ENCODE results near the gene ST6GALNAC5. TPM values are rescaled to one million over a fixed set of nuclear protein-coding genes. Genes with fewer than 3 reads are reported as not detected.

The ST6GALNAC5 gene
- total RNA-seq, 4 donors from 2014 or later = 5.3 to 8.7 (median 8.2) TPM

DNA sequence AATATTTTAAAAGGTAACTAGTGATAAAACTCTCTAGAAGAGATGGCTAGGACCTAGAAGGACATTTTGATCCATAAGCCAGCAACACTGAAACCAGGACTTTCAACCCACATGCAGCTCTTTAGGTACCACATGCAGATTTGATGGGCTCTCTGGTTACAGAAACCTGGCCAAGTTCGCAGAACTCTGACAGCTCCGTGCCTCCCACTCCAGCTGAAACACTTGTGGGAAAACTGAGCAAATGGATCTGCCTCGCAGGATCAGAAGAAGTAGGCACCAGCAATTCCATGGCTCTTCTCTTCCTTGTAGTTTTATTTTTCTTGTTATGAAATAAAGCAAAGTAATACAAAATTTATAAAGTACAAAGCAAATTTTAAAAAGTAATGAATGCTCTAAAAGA is 58.5 kb downstream of the ST6GALNAC5 start:
- no peak for DNase-seq (ENCODE audit: extremely low spot score)
- Histone ChIP-seq H3K9me3 (peaks cover 0 to 6% (median 0%) of the 10 kb centered on the region in 4 donors), H3K36me3 (no peaks in the 10 kb centered on the region), H3K4me3 (no peak overlapping the region), H3K4me1 (no peaks in the 10 kb centered on the region), H3K27me3 (no peaks in the 10 kb centered on the region), H3K27ac (replicated peaks in 1 of 4) (no peak overlapping the region)
- intact Hi-C loops (cut with DNase I) = no loop called here
- 82% methylated on average over 3 of the region's 3 CpGs for WGBS
- TF ChIP-seq EP300 (IDR thresholded peaks at IDR 0.05) (no peak), POLR2AphosphoS5 (IDR thresholded peaks at IDR 0.05) (no peak), POLR2A (IDR thresholded peaks at IDR 0.05; ENCODE audit: low read depth) (no peak)
- TF ChIP-seq, protein P1, sequence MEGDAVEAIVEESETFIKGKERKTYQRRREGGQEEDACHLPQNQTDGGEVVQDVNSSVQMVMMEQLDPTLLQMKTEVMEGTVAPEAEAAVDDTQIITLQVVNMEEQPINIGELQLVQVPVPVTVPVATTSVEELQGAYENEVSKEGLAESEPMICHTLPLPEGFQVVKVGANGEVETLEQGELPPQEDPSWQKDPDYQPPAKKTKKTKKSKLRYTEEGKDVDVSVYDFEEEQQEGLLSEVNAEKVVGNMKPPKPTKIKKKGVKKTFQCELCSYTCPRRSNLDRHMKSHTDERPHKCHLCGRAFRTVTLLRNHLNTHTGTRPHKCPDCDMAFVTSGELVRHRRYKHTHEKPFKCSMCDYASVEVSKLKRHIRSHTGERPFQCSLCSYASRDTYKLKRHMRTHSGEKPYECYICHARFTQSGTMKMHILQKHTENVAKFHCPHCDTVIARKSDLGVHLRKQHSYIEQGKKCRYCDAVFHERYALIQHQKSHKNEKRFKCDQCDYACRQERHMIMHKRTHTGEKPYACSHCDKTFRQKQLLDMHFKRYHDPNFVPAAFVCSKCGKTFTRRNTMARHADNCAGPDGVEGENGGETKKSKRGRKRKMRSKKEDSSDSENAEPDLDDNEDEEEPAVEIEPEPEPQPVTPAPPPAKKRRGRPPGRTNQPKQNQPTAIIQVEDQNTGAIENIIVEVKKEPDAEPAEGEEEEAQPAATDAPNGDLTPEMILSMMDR (IDR thresholded peaks at IDR 0.05) = no peak

DNA sequence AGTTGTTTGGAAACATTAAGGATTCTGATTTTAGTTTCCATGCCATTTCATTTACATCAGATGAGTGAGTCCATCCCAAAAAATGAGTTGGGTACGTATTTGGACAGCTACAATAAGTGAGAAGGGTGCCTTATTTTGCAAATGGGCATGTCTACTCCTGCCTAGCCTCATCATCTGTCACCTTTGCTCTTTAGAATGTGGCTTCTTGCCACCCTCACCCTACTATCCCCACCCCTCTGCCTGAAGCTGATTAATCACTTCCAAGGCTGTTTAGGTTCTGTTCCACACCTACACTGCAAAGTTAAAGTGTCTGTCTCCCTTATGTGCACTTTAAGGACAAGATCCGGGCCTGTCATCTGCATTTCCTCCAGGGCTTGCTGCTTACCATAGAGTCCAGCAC is 61.2 kb downstream of the ST6GALNAC5 start:
- intact Hi-C loops (cut with DNase I) = no loop called here
- Histone ChIP-seq H3K9me3 (peaks cover 0 to 11% (median 2%) of the 10 kb centered on the region in 4 donors), H3K4me1 (no peaks in the 10 kb centered on the region), H3K27me3 (no peaks in the 10 kb centered on the region), H3K4me3 (no peak overlapping the region), H3K27ac (replicated peaks in 1 of 4) (no peak overlapping the region), H3K36me3 (no peaks in the 10 kb centered on the region)
- DNase-seq (ENCODE audit: extremely low spot score) = no peak
- TF ChIP-seq, protein P1 (IDR thresholded peaks at IDR 0.05) = no peak
- TF ChIP-seq POLR2AphosphoS5 (IDR thresholded peaks at IDR 0.05) = no peak
- TF ChIP-seq EP300 (IDR thresholded peaks at IDR 0.05) = no peak
- no peak for TF ChIP-seq POLR2A (IDR thresholded peaks at IDR 0.05; ENCODE audit: low read depth)
- 91% methylated on average over 2 of the region's 2 CpGs for WGBS

DNA sequence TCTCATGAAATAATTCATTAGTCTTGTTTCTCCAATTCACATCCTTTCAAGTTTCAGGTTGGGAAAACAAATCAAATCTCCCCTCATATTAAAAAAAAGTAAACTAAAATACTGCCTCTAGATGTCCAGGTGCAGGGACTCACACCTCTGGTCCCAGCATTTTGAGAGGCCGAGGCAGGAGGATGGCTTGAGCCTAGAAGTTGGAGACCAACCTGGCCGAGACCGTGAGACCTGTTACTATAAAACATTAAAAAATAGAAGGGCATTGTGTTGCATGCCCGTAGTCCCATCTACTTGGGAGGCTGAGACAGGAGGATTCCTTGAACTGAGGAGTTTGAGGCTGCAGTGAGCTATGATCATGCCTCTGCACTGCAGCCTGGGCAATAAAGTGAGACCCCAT is 61.9 kb downstream of the ST6GALNAC5 start:
- no peak overlapping the region for H3K4me3 ChIP-seq
- TF ChIP-seq POLR2A (IDR thresholded peaks at IDR 0.05; ENCODE audit: low read depth) (no peak), POLR2AphosphoS5 (IDR thresholded peaks at IDR 0.05) (no peak), EP300 (IDR thresholded peaks at IDR 0.05) (no peak)
- TF ChIP-seq, protein P1 (IDR thresholded peaks at IDR 0.05) = no peak
- 98% methylated on average over 4 of the region's 4 CpGs for WGBS
- H3K27ac ChIP-seq (replicated peaks in 1 of 4) = no peak overlapping the region
- no peaks in the 10 kb centered on the region for H3K27me3 ChIP-seq
- no peak for DNase-seq (ENCODE audit: extremely low spot score)
- intact Hi-C loops (cut with DNase I) = no loop called here
- no peaks in the 10 kb centered on the region for H3K36me3 ChIP-seq
- H3K4me1 ChIP-seq = no peaks in the 10 kb centered on the region
- peaks cover 0 to 11% (median 2%) of the 10 kb centered on the region in 4 donors for H3K9me3 ChIP-seq

DNA sequence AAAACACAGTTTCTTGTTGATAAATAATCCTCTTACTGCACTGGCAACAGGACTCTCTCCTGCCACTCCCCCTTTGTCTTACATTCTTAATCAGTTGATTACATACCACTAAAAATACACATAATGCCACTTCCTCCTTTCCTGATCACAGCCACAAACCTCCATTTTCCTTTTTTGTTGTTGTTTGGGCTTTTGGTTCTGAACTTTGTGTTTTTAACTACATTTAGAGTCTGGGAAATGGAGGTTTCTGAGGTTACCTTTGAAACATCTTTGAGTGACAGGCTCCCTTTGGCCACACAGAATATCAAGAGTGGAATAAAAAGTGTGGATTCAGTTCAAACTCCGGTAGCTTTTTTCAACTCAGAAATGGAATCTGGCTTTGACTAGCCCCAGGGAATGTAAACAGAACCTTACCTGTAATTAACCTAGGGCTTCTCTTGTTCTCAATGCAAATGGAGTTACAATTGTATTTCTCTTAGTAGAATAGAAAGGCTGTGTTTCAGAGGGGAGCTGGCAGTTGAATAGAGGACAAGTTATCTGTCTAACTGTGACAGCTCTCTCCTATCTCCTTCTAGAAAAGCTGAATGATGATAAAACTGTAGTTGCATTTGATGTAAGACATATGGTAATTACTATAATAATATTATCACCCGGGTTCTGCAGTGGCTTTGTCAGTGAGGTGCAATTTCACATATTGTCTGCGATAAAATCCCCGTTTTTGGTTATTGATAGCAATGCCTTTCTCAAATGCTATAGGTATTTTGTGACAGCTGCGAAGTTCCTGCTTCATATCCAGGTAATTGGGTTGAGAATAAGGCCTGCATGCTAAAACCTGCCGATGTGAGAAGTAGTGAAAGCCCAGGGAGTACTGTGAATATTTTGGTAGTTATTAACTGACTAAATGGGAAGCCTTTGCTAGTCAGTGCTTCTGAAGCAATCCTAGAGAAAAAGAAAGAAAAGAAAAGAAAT is 66.9 kb downstream of the ST6GALNAC5 start:
- no peaks in the 10 kb centered on the region for H3K36me3 ChIP-seq
- no peaks in the 10 kb centered on the region for H3K27me3 ChIP-seq
- 82% methylated on average over 6 of the region's 6 CpGs for WGBS
- TF ChIP-seq, protein P1 (IDR thresholded peaks at IDR 0.05) = no peak
- TF ChIP-seq EP300 (IDR thresholded peaks at IDR 0.05) = no peak
- TF ChIP-seq POLR2A (IDR thresholded peaks at IDR 0.05; ENCODE audit: low read depth) = no peak
- TF ChIP-seq POLR2AphosphoS5 (IDR thresholded peaks at IDR 0.05) = no peak
- no peak for DNase-seq (ENCODE audit: extremely low spot score)
- H3K4me3 ChIP-seq = no peak overlapping the region
- intact Hi-C loops (cut with DNase I) = no loop called here
- peaks cover 0 to 11% (median 2%) of the 10 kb centered on the region in 4 donors for H3K9me3 ChIP-seq
- H3K4me1 ChIP-seq = no peaks in the 10 kb centered on the region
- H3K27ac ChIP-seq (replicated peaks in 1 of 4) = no peak overlapping the region

Measured in esophagus muscularis mucosa (tissue), 4 donors.